HCT116 (cell line): ENCODE measurements around the gene FGF11. TPM values are rescaled to one million over a fixed set of nuclear protein-coding genes. Genes with fewer than 3 reads are reported as not detected.

ENCODE experiments used
- ATAC-seq: fragments of 200-7000 bp; cut with Tn5 transposase; 2 replicates; pipeline ENCODE4 v1.9.1; 2020; ENCODE audit warnings: mild to moderate bottlenecking, moderate library complexity
- BruUV-seq: library from RNA; stranded (reverse); fragments of 400-500 nt; replicated peaks from 2 replicates; lab custom pipeline; 2021; lab: Mats Ljungman, UMichigan
- CTCF ChIA-PET: fragments of 300-600 bp; sonication (Branson Sonifier 250); formaldehyde crosslinking; loops from one replicate; lab custom pipeline; 2021; ENCODE audit warnings: antibody characterized with exemption; lab: Charles Lee
- POLR2A ChIA-PET: fragments of 300-600, 350-600 bp; sonication (Branson Sonifier 250); formaldehyde crosslinking; loops from one replicate; lab custom pipeline; 2021; ENCODE audit warnings: antibody characterized with exemption; lab: Charles Lee
- RAD21 ChIA-PET, 2 experiments: fragments of 300-600 bp; sonication (Branson Sonifier 250); formaldehyde crosslinking; loops; one replicate each; lab custom pipeline; 2023; ENCODE audit warnings: low total read pairs in 2 of 2; ENCODE audit not compliant: uncharacterized antibody in 2 of 2, unreplicated experiment in 2 of 2, low non-redundant PET in 1 of 2; lab: Charles Lee
- DNase-seq: peaks from one replicate; pipeline ENCODE4 v3.0.0-alpha.2; 2010; ENCODE audit warnings: low read depth, low spot score
- H2AFZ ChIP-seq: fragments of 200-600 bp; shearing (Covaris generic), sonication (generic); 2 replicates; pipeline ENCODE4 v1.6.1; 2017; ENCODE audit warnings: low read depth, mixed run types, mixed read lengths, antibody characterized with exemption, low read length; ENCODE audit not compliant: poor library complexity, severe bottlenecking
- H3K27ac ChIP-seq: 2 replicates; pipeline ENCODE4 v1.5.1; 2012; ENCODE audit warnings: low read depth, low read length
- H3K27me3 ChIP-seq: fragments of 200-600 bp; sonication (generic); 2 replicates; pipeline ENCODE4 v1.6.1; 2016; ENCODE audit warnings: mixed run types, low read length, mixed read lengths; ENCODE audit not compliant: insufficient read depth
- H3K36me3 ChIP-seq, 2 experiments: fragments of 200-500 bp in 1 of 2; fragments of 200-600 bp in 1 of 2; sonication (Bioruptor generic) in 1 of 2; sonication (generic) in 1 of 2; 2 replicates each; pipeline versions ENCODE4 v1.5.1 to v1.6.1; 2014 to 2016; ENCODE audit warnings: low read length in 2 of 2, inconsistent platforms in 1 of 2, mixed read lengths in 1 of 2, mixed run types in 1 of 2; ENCODE audit not compliant: insufficient read depth in 2 of 2, control insufficient read depth in 1 of 2
- H3K4me1 ChIP-seq, 2 experiments: fragments of 200-600 bp in 1 of 2; sonication (generic) in 1 of 2; 2 replicates each; pipeline versions ENCODE4 v1.5.1 to v1.6.1; 2012 to 2017; ENCODE audit warnings: low read length in 2 of 2, inconsistent platforms in 1 of 2, mild to moderate bottlenecking in 1 of 2, mixed read lengths in 1 of 2, mixed run types in 1 of 2, moderate library complexity in 1 of 2; ENCODE audit not compliant: insufficient read depth in 2 of 2, control insufficient read depth in 1 of 2
- H3K4me2 ChIP-seq: fragments of 200-600 bp; sonication (generic); 2 replicates; pipeline ENCODE4 v1.6.1; 2017; ENCODE audit warnings: mixed run types, low read length, mixed read lengths
- H3K4me3 ChIP-seq, 2 experiments: fragments of 200-600 bp in 1 of 2; sonication (generic) in 1 of 2; replicated peaks in 1 of 2; 2 replicates each; pipeline ENCODE4 v1.5.1; 2011 to 2016; ENCODE audit warnings: low read length in 2 of 2, control low read depth in 1 of 2, low read depth in 1 of 2, mild to moderate bottlenecking in 1 of 2, mixed read lengths in 1 of 2, mixed run types in 1 of 2
- H3K79me2 ChIP-seq: fragments of 200-600 bp; sonication (generic); 2 replicates; pipeline ENCODE4 v1.6.1; 2017; ENCODE audit warnings: mild to moderate bottlenecking, mixed run types, low read length, moderate library complexity, mixed read lengths; ENCODE audit not compliant: insufficient read depth
- H3K9ac ChIP-seq: fragments of 200-600 bp; sonication (generic); 2 replicates; pipeline ENCODE4 v1.6.1; 2016; ENCODE audit warnings: low read length, mixed read lengths
- H3K9me2 ChIP-seq: fragments of 200-600 bp; sonication (generic), shearing (Covaris generic); 2 replicates; pipeline ENCODE4 v1.6.1; 2017; ENCODE audit warnings: mixed run types, mild to moderate bottlenecking, moderate library complexity; ENCODE audit not compliant: insufficient read depth
- H3K9me3 ChIP-seq, 2 experiments: fragments of 200-500 bp in 1 of 2; fragments of 200-600 bp in 1 of 2; sonication (Bioruptor generic) in 1 of 2; sonication (generic) in 1 of 2; 2 replicates each; pipeline ENCODE4 v1.6.1; 2014 to 2017; ENCODE audit warnings: low read length in 2 of 2, mixed read lengths in 2 of 2, inconsistent platforms in 1 of 2, low read depth in 1 of 2, mild to moderate bottlenecking in 1 of 2, mixed run types in 1 of 2, moderate library complexity in 1 of 2; ENCODE audit not compliant: control insufficient read depth in 1 of 2, insufficient read depth in 1 of 2
- H4K20me1 ChIP-seq: fragments of 200-600 bp; sonication (generic), shearing (Covaris generic); 2 replicates; pipeline ENCODE4 v1.6.1; 2017; ENCODE audit warnings: mixed run types, mild to moderate bottlenecking, moderate library complexity; ENCODE audit not compliant: insufficient read depth
- CBX3 ChIP-seq: IDR thresholded peaks from 2 replicates; pipeline ENCODE4 v1.6.1; 2012; ENCODE audit warnings: low read depth
- ELF1 ChIP-seq: IDR thresholded peaks from 2 replicates; pipeline ENCODE4 v1.6.1; 2012; ENCODE audit warnings: low read depth, borderline replicate concordance
- EZH2phosphoT487 ChIP-seq: fragments of 200-600 bp; IDR thresholded peaks from 2 replicates; pipeline ENCODE4 v1.6.1; 2018; ENCODE audit warnings: antibody characterized with exemption, borderline replicate concordance
- MAX ChIP-seq: IDR thresholded peaks from 2 replicates; pipeline ENCODE4 v1.6.1; 2012
- POLR2A ChIP-seq: IDR thresholded peaks from 2 replicates; pipeline ENCODE4 v1.7.0; 2011; ENCODE audit warnings: borderline replicate concordance; ENCODE audit not compliant: insufficient read depth, insufficient read length; ENCODE audit errors: extremely low read depth
- POLR2AphosphoS5 ChIP-seq: IDR thresholded peaks from 2 replicates; pipeline ENCODE4 v1.6.1; 2011; ENCODE audit warnings: mild to moderate bottlenecking, low read depth, low read length, moderate library complexity
- RAD21 ChIP-seq: IDR thresholded peaks from 2 replicates; pipeline ENCODE4 v1.6.1; 2012; ENCODE audit warnings: low read depth, mild to moderate bottlenecking
- REST ChIP-seq: IDR thresholded peaks from 2 replicates; pipeline ENCODE4 v1.6.1; 2012; ENCODE audit warnings: low read depth
- SIN3A ChIP-seq: IDR thresholded peaks from 2 replicates; pipeline ENCODE4 v1.6.1; 2012; ENCODE audit warnings: low read depth
- SRF ChIP-seq: IDR thresholded peaks from 2 replicates; pipeline ENCODE4 v1.6.1; 2012; ENCODE audit warnings: low read depth
- YY1 ChIP-seq: IDR thresholded peaks from 2 replicates; pipeline ENCODE4 v1.6.1; 2011; ENCODE audit warnings: low read length, low read depth, moderate library complexity, mild to moderate bottlenecking; ENCODE audit not compliant: insufficient replicate concordance; ENCODE audit errors: extremely low read depth
- ZBTB33 ChIP-seq: IDR thresholded peaks from 2 replicates; pipeline ENCODE4 v1.6.1; 2011; ENCODE audit warnings: mild to moderate bottlenecking, low read length, moderate library complexity; ENCODE audit not compliant: insufficient replicate concordance; ENCODE audit errors: extremely low read depth
- intact Hi-C: fragments of 100-400 bp; cut with micrococcal nuclease; formaldehyde crosslinking; loops from 2 replicates; pipeline ENCODE4 v1.10.0; 2022
- total RNA-seq: library from RNA; stranded (reverse); gene quantifications from one replicate; pipeline ENCODE4 v1.2.1, GENCODE V29; 2021; ENCODE audit not compliant: unreplicated experiment

The FGF11 gene
- total RNA-seq, 1 experiment from 2014 or later: 6.1 TPM

GRCh38 chr17:7459961-7460545, 20.7 kb downstream of the FGF11 start:
- no peaks in the 10 kb centered on the region for H3K79me2 ChIP-seq
- CTCF ChIA-PET: no interaction called here
- no peak overlapping the region for H3K4me3 ChIP-seq
- no peak overlapping the region for H3K27ac ChIP-seq
- no peak overlapping the region for H3K4me2 ChIP-seq
- intact Hi-C loops: no loop called here
- H3K4me1 ChIP-seq: peaks cover 0 to 14% of the 10 kb centered on the region in 2 experiments; a peak in 2 of 4 replicates
- no TSS peak for BruUV-seq
- no peaks in the 10 kb centered on the region for H4K20me1 ChIP-seq
- no peak overlapping the region for H2AFZ ChIP-seq
- RAD21 ChIA-PET: no interaction called here
- POLR2A ChIA-PET: no interaction called here
- no peak overlapping the region for H3K9ac ChIP-seq
- TF ChIP-seq POLR2A (no peak), MAX (no peak), POLR2AphosphoS5 (no peak), EZH2phosphoT487 (no peak), SRF (no peak), ZBTB33 (no peak), REST (no peak), YY1 (peak; percentile 25), RAD21 (no peak), ELF1 (no peak), CBX3 (no peak), SIN3A (0 out of 2 replicates have a peak, but pooled peaks have one; percentile 12)
- TF ChIP-seq, all 23 proteins: peak for 2
- no peak for ATAC-seq
- no peaks in the 10 kb centered on the region; a peak in 1 of 4 replicates for H3K36me3 ChIP-seq
- DNase-seq: no peak
- no peaks in the 10 kb centered on the region for H3K27me3 ChIP-seq
- H3K9me2 ChIP-seq: no peaks in the 10 kb centered on the region
- no peaks in the 10 kb centered on the region; a peak in 1 of 4 replicates for H3K9me3 ChIP-seq
